NCI-H2227 treated with DMSO at 0.1 percent for 48 hours (cell line): Measurements from ENCODE around the gene HABP4.

Source experiments
- DNase-seq: peaks from one replicate; lab custom pipeline; 2025; lab: John Stamatoyannopoulos, UW

The HABP4 gene

DNA sequence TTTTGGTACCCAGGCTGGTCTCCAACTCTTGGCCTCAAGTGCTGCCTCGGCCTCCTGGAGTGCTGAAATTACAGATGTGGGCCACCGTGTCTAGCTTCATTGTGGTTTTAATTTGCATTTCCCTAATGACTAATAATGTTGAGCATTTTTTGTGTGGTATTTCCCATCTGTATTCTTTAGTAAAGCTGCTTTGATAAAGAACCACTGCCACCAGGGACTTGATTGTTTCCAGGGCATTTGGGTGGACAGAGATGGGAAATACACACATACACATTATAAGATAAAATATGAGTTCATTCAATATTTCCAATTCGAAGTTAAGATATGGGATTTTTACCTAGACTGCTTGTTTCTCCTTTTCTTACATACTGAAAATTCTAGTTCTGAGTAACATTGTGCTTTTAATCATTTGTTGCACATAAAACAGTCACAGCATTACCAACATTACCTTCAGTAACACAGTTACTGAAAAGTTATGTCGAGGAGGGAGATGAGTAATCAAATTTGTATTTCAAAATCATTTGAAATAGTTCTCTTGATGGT is 28.9 kb downstream of the HABP4 start:
- no peak for DNase-seq

DNA sequence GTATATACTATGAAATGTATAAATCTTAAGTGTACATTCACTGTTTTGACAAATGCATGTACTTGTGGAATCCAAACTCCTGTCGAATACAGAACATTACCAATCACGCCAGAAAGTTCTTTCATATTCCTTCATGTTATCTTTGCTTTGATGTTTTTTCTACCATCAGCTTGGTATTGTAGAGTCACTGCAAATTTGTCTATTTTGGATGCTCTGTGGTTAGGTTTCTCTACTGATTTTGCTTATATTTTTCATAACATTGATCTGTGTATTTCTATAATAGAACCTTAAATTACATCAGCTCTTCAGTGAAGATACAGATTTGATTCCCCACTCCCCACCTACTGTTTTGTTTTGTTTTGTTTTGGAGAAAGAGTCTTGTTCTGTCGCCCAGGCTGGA is 30.8 kb downstream of the HABP4 start:
- no peak for DNase-seq

DNA sequence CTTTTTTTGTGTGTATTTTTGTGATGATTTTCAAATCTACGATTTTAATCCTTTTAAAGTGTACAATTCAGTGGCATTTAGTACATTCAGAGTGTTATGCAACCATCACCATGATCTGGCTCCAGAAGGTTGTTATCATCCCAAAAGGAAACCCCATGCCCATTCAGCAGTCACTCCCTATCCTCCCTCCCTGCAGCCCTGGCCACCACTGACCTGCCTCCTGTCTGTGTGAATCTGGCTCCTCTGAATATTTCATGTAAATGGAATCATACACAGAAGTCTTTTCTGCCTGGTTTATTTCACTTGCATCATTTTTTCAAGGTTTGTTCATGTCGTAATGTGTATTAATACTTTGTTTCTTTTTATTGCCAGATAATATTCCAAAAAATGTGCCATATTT is 32.5 kb downstream of the HABP4 start:
- DNase-seq = no peak

DNA sequence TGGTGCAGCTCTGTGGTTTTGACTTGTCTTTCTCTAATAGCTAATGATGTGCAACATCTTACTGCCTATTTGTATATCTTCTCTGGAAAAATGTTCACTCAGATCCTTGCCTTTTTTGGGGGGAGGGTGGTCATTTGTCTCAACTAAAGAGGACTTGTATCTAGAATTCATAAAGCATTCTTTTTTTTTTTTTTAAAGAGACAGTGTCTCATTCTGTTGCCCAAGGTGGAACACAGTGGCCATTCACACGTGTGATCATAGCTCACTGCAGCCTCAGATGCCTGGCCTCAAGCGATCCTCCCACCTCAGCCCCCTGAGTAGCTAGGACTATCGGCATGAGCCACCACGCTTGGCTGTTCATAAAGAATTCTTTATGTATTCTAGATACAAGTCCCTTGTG is 33.2 kb downstream of the HABP4 start:
- DNase-seq = no peak

DNA sequence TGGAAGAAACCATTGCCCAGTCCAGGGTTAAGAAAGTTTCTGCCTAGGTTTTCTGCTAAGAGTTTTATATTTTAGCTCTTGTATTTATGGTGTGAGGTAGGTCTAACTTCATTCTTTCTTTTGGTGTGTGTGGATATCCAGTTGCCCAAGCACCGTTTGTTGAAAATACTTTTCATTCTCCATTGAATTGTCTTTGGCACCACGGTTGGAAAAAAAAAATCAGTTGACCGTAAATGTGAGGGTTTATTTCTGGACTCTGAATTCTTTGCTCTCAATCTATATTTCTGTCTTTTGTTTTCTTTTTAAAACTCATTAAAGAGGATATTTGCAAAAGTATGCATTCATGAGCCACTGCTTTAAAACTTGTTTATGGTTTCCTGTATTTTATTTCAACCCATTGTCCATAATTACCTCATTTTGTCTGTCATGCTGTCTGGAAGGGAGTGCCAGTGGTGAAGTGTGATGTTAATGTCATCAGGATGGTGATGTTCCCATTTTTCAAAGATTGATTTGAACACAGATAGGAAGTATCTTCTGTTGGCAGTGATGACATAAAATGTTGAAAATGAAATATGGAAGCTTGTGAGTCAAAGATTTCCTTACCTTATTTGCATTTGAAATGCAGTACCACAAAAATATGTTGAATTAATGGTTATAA is 33.9 kb downstream of the HABP4 start:
- no peak for DNase-seq

DNA sequence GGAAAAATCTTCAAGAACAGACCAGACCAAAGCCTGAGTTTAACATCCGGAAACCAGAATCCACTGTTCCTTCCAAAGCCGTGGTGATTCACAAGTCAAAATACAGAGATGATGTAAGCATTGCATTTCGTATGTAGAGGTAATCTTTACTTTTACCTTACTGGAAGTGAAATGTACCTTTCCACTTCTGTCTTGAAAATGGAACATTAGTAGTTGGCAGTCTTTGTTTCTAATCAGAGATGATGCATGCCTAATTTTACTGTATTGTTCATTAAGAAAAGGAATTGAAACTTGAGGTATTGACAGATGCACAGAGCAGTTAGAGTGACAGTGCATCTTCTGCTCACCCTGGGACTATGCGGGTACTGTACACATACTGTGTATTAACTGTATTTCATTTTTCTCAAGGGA is 34.6 kb downstream of the HABP4 start:
- DNase-seq = no peak

DNA sequence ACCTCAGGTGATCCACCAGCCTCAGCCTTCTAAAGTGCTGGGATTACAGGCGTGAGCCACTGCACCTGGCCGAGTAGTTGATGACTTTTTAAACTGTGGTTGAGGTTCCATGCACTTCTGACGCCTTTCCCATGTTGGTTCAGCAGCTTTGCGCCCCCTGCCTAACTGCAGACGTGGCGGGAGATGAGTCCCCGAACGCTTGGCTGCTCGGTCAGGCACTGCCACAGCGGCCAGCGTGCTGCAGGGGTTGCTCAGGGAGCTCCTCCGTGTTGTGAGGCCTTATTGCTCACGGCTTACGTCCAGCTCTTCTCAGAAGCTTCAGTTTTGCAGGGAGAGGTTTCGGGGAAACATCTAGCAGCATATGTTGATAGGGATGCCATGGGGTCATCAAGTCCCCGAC is 35.3 kb downstream of the HABP4 start:
- no peak for DNase-seq

DNA sequence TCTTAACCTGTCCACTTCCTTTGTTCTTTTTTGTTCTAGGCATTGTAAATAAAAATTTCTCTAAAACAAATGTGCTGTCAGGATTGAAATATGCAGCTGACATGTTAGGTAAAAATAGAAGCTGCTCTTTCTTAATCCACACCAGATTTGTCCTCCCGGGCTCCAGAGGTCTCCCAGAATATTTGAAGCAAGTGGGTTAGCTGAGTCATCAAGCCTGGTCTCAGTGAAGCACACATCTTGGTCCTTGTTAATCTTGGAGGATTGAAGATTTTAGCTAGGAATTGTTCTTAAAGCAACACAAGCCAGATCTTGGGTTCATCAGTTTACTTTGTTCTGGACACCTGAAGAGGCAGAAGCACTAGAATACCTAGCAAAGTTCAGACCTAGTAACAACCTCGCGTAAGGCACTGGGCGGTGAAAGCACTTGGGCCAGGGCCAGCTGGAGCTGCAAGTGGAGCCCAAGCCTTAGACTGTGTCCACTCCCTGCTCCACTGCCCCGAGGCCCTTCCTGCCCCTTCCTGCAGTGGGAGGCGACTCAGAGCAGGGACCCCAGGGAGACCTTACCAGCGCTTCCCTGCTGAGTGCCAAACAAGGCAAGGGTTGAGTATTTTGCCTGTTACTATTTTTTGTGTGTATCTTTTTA is 36.5 kb downstream of the HABP4 start:
- DNase-seq = no peak

DNA sequence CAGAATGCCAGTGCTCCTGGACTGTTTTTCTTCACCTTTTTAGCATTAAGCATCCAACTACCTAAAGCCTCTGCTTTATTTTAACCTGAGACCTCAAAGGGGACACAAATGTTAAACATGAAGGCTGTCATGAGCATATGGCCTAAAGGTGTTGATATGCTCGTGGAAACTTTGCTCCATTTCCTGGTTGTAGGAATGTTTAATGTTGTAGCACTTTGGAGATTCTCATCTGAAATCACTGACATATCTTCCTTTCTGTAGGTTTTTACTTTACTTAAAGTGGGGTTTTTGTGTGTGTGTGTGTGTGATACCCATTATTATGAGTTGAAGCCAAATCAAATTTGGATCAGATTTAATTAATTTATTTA is 37.0 kb downstream of the HABP4 start:
- no peak for DNase-seq

DNA sequence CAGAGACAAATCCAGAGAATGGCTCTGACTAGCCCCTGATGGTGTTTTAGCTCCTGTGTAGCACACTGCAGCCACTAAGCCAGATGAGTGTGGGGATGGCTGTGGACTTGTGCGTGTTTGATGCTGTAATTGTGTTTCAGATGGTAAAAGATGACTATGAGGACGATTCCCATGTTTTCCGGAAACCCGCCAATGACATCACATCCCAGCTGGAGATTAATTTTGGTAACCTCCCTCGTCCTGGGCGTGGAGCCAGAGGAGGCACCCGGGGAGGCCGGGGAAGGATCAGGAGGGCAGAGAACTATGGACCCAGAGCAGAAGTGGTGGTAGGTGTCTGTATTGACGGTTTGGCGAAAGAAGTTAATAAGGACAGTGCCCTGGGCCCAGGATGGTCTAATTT is 38.0 kb downstream of the HABP4 start:
- DNase-seq = no peak

DNA sequence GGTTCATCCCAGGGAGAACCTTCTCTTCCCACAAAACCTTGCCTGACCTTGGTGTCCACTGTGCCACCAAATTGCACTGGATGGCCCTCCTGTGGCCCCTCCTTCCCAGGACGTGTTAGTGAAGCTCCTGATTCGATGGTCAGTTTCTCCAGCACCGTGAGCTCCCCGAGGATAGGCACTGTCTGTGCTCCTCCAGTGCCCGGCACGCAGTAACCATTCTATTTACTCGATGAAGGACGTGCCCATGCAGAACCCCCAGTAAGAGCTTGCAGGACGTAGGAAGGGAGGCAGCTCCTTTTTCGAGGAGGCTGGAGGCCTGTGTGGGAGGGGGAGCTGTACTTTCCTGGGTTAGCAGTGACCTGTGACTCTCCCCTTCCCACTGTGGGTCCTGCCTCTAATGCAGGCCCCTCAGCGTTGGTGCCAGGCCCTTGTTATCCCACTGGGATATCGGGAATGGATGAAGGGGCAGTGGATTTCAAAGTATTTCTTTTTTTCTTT is 39.6 kb downstream of the HABP4 start:
- DNase-seq = no peak

DNA sequence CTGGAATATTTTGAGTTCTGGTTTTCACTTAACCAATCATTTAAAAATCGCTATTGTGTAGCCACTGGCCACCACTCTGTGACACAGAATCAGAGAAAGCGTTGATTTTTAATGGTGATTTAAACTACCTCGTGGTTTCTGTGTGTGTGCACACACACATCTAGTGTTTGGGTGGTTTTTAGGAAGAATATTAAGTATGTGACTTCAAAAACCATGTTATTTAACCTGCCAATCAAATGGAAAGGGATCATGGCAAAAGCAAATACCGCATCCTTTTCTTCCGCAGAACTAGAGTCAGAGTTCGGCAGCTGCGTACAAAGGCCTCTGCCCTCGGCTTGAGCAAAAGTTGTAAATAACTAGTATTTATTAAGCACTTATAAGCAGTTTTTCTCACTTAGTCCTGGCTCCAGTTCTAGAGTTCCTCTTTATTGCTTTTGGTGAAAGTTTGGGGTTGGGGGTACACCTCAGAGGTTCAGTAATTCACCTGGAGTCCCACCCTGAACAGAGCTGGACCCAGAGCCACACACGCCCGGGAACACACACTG is 40.6 kb downstream of the HABP4 start:
- no peak for DNase-seq

DNA sequence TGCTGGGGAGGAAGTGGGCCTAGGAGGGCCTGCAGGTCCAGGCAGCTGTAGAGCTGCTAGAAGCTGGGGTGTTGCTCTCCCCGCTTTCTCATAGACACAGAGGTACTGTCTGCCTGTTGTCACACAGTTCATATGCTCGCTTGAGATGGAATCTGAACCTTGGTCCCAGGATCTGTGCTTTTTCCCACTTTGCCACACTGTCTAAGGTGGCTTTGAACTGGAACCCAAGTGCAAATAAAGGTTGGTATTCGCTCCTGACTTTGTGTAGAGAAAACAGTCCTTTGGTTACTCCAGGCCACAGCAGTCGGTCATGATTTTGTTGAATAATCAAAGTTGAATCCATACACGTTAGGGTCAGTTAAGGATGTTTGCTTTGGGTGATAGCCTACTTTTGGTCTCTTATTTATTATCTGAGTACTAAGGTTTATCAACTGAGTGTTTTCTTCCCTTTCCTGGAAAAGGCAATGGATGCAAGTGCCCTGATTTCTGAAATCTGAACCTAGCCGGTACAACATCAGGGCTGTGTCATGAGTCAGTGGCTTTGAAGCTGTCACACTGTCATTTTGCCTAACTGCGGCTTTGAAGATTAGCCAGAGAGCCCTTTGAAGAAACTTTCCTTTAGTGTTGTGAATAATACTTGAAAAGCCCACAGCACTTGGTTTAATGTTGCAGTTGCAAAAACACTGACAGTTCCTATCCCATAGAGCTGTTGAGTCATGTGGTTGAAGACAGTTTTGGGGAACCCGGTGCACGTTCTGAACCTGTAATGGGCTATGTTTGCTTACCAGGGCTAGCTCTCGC is 41.3 kb downstream of the HABP4 start:
- DNase-seq = no peak

DNA sequence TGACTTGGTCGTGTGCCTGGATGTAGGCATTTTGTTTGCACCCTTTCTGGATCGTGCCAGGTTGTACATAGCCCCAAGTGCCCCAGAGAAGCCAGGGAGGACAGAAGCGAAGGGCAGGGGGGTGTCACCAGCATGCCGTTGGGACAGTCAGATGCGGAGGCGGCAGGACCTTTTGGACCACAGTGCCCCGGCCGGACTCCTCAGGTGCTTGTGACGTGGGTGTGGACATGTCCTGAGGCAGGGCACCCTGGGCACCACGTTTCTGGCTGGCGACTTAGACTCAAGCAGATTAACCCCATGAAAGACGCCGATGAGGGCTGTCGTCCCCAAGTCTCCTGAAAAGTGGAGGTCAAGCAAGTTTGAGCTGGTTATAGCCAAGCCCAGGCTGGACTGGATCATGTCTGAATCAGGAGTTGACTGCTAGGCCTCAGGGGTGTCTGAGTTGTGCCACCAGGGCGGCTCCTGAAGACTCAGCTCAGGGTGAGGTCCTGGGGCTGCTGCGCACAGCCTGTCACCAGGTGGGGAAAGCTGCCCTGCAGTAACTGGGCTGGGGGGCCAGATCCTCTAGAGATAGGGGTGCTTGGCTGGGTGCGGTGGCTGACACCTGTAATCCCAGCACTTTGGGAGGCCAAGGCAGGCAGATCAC is 42.0 kb downstream of the HABP4 start:
- no peak for DNase-seq

DNA sequence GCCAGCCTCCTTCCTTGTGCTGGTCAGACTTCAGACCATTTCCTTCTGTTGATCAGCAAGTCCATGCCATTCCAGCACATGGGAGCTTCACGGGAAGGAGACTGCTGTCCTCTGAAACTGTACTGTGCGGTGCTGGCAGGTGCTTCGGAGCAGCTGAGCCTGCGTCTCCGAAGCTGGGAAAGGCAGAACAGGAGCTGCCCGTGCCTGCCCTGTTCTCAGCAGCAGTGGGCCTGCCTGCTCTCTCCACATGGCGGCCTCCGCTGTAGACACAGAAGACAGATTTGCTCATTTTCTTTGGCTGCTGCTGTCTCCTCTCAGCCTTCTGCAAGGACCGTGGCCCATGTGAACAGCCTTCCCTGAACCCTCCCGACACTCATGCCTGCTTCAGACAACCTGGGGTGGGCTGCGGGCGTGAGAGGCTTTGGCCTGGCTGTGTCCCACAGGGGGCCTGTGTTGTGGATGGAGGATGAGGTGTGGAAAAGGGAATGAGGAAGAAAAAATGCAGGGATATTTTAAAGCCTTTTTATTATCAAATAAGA is 43.1 kb downstream of the HABP4 start:
- DNase-seq = no peak

DNA sequence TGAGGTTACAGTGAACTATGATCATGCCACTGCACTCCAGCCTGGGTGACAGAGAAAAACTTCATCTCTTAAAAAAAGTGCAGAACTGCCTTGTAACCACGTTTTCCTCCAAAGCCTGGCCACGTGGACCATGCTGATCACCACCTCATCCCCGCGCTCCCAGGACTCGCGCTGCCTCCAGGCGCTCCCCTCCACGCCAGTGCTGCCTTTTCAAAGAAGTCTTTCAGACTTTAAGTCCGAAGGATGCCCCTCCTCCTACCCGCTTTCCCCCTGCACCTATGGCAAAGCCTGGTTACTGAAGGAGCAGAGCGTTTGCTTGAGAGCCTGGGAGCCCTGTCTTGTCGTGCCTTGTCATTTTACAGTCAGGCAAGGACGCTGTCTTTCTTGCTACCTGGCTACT is 43.8 kb downstream of the HABP4 start:
- DNase-seq = no peak

DNA sequence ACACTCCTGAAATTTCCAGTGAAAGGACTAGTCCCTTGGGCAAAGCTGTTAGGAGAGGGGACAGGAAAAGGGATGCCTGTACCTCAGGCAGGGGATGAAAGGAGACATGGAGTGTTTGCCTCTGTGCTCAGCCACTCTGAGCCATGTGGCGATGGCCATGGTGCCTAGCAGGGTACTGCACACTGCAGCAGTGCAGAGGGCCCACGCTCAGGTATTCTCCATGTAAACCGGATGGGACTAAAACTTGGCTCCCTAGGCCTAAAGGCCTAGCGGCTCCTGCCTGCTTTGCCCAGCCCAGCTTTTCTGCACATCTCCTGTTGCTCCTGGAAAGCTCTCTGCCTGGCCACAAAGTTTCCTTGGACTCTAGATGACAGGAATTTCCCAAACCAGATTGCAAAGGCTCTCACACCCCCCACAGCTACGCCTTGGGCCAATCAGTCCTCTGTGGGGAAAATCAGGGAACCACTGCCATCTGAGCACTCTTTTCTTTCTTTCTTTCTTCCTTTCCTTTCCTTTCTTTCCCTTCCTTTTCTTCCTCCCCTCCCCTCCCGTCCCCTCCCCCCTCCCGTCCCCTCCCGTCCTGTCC is 44.3 kb downstream of the HABP4 start:
- DNase-seq = no peak

DNA sequence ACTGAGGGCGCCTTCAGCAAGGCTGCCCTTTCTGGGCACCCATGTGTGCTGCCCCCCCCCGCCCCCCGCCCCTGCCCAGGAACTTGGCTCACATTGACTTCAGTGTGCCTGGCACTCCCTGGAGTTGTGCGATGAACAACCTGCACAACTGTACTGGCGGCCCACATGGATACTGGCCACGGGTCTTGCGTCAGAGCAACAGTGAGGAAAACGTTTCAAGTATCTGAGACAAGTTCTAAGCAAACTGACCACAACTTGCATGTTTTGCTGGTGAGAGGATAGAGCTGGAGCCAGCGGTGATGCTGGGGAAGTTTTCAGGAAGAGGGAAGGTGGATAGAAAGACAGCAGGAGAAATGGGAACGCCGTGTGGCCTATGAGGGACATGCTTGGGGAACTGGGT is 45.4 kb downstream of the HABP4 start:
- no peak for DNase-seq

DNA sequence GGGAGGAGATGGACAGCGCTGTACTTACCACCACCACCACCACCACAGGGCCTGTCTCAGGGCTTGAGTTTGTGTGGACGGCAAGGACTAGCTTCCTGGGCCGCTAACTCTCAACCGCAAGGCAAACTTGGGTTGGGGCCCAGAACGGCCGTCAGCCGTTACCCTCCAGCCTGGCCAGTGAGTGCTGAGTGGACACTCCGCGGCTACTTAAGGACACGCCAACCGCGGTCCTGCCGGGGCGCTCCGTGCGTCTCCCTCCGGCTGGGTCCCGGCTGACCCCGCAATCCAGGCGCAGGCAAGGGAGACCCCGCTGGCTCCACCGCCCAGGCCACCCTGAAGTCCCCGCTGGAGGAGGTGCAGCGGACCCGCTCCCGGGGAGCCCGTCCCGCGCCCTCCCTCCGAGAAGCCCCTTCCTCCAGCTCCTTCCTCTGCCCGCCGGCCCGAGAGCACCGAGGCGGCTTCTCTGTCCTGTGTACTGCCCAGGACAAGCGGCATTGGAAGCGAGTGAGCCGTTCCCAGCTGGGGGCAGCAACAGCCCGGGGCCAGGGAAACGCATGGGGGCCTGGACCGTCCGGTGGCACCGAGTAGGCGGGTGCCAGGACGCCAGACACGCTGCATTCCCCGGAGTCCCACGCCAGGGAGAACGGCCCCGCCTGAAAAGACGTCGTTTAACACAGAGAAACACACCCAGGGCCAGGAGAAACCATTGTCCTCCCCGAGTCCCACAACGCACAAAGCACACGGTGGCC is 46.6 kb downstream of the HABP4 start:
- no peak for DNase-seq

DNA sequence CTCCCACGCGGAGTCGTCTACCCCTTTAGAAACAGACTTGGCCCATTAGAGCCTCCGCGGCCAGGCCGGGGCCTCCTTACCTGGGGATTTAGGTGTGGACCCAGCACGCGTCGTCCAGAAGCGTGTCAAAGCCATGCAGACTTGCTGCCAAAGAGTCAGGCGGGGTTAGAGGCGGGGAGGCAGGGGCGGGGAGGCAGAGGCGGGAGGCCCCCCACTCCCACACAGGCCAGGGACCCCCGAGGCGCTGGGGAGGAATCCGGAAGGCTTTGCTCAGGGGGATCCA is 47.1 kb downstream of the HABP4 start:
- DNase-seq = no peak

DNA sequence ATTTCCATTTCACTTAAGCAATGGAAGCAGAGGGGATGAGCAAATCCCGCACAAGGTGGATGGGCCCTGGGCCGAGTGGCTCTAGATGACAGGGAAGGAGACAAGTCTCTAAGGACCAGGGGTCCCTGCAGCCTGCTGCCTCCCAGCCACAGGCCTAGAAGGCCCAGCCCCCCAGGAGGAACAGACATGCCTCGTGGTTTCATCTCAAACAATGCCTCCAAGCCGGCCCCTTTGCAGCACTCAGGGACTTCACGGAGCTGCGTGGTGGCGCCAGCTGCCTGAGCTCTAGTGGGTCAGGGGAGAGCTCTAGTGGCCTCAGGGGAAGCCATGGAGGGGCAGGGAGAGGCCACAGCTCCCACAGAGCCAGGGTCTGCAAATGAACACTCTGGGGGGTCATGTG is 48.8 kb downstream of the HABP4 start:
- DNase-seq = no peak
